PC-9 (cell line): ENCODE measurements around the gene MBTPS1. TPM values are rescaled to one million over a fixed set of nuclear protein-coding genes. Genes with fewer than 3 reads are reported as not detected.

ENCODE experiments used
- BruUV-seq: library from RNA; stranded (reverse); fragments of 400-500 nt; replicated peaks from 2 replicates; lab custom pipeline; 2021; lab: Mats Ljungman, UMichigan
- CTCF ChIA-PET: fragments of 300-600 bp; sonication (Branson Sonifier 250); formaldehyde crosslinking; loops from one replicate; lab custom pipeline; 2022; ENCODE audit warnings: antibody characterized with exemption; lab: Charles Lee
- POLR2A ChIA-PET: fragments of 300-600 bp; sonication (Branson Sonifier 250); formaldehyde crosslinking; loops from one replicate; lab custom pipeline; 2022; ENCODE audit warnings: antibody characterized with exemption; ENCODE audit not compliant: unreplicated experiment; lab: Charles Lee
- DNase-seq, 2 experiments: peaks; one replicate each; pipeline versions ENCODE4 v3.0.0 to v3.0.0-alpha.2; 2015 to 2022; ENCODE audit warnings: mixed read lengths in 1 of 2
- H2AFZ ChIP-seq: fragments of 200-600 bp; sonication (generic); 2 replicates; pipeline ENCODE4 v1.8.1; 2017; ENCODE audit warnings: antibody characterized with exemption
- H3F3A ChIP-seq: fragments of 200-600 bp; sonication (generic); 2 replicates; pipeline ENCODE4 v1.8.1; 2017; ENCODE audit warnings: antibody characterized with exemption, mild to moderate bottlenecking, low read depth; ENCODE audit not compliant: insufficient read depth
- H3K27ac ChIP-seq: fragments of 200-600 bp; sonication (generic); 2 replicates; pipeline ENCODE4 v1.6.1; 2016; ENCODE audit warnings: mixed run types
- H3K27me3 ChIP-seq: fragments of 200-600 bp; sonication (generic); 2 replicates; pipeline ENCODE4 v1.6.1; 2016; ENCODE audit warnings: low read depth, mixed run types; ENCODE audit not compliant: insufficient read depth
- H3K36me3 ChIP-seq: fragments of 200-600 bp; sonication (generic); 2 replicates; pipeline ENCODE4 v1.6.1; 2016; ENCODE audit warnings: low read depth, mixed run types
- H3K4me1 ChIP-seq: fragments of 200-600 bp; sonication (generic); replicated peaks from 2 replicates; pipeline ENCODE4 v1.6.1; 2016; ENCODE audit warnings: mixed run types; ENCODE audit not compliant: insufficient read depth
- H3K4me2 ChIP-seq: fragments of 200-600 bp; sonication (generic); 2 replicates; pipeline ENCODE4 v1.6.1; 2017; ENCODE audit warnings: mixed run types
- H3K4me3 ChIP-seq: fragments of 200-600 bp; sonication (generic); 2 replicates; pipeline ENCODE4 v1.6.1; 2016; ENCODE audit warnings: mixed run types
- H3K79me2 ChIP-seq: fragments of 200-600 bp; sonication (generic); 2 replicates; pipeline ENCODE4 v1.6.1; 2017; ENCODE audit warnings: low read depth, mixed run types
- H3K9me2 ChIP-seq: fragments of 200-600 bp; sonication (generic); 2 replicates; pipeline ENCODE4 v1.8.1; 2017; ENCODE audit warnings: mild to moderate bottlenecking; ENCODE audit not compliant: insufficient read depth
- H3K9me3 ChIP-seq: fragments of 200-600 bp; sonication (generic); 2 replicates; pipeline ENCODE4 v1.8.1; 2016; ENCODE audit warnings: low read depth; ENCODE audit not compliant: insufficient read depth
- H4K20me1 ChIP-seq: fragments of 200-600 bp; sonication (generic); 2 replicates; pipeline ENCODE4 v1.8.1; 2017; ENCODE audit not compliant: insufficient read depth
- CTCF ChIP-seq: fragments of 200-600 bp; sonication (generic); conservative IDR thresholded peaks from 2 replicates; pipeline ENCODE4 v1.6.1; 2017; ENCODE audit warnings: mixed run types, antibody characterized with exemption, mild to moderate bottlenecking, moderate library complexity
- EZH2 ChIP-seq: fragments of 200-600 bp; sonication (generic); IDR thresholded peaks from 2 replicates; pipeline ENCODE4 v1.8.0; 2017; ENCODE audit warnings: antibody characterized with exemption, low read depth
- intact Hi-C: fragments of 100-400 bp; cut with micrococcal nuclease; formaldehyde crosslinking; loops from one replicate; pipeline ENCODE4 v1.10.0; 2022; ENCODE audit not compliant: unreplicated experiment
- total RNA-seq: library from RNA; stranded (reverse); gene quantifications from 2 replicates; pipeline ENCODE4 v1.2.3, GENCODE V29; 2021

MBTPS1 gene
- total RNA-seq, 1 experiment from 2014 or later: 96.0 TPM

GRCh38 chr16:84124257-84125073 lies 7.7 kb upstream of the MBTPS1 start:
- H3F3A ChIP-seq: peaks cover 24% of the 10 kb centered on the region; the same call in 1 of the 2 replicates
- H3K9me3 ChIP-seq: no peaks in the 10 kb centered on the region
- no peak overlapping the region for H3K4me2 ChIP-seq
- no peak overlapping the region for H3K27ac ChIP-seq
- CTCF ChIA-PET: no interaction called here
- POLR2A ChIA-PET: no interaction called here
- H3K4me3 ChIP-seq: no peak overlapping the region
- no peaks in the 10 kb centered on the region for H3K9me2 ChIP-seq
- no peak overlapping the region for H2AFZ ChIP-seq
- H3K27me3 ChIP-seq: no peaks in the 10 kb centered on the region
- no peaks in the 10 kb centered on the region for H3K79me2 ChIP-seq
- intact Hi-C loops: no loop called here
- peaks cover 12% of the 10 kb centered on the region for H3K4me1 ChIP-seq
- H3K36me3 ChIP-seq: no peaks in the 10 kb centered on the region
- BruUV-seq: no TSS peak
- TF ChIP-seq CTCF (no peak), EZH2 (no peak)
- no peaks in the 10 kb centered on the region for H4K20me1 ChIP-seq
- DNase-seq: no peak

- Histone ChIP-seq H3K9me3 (no peaks in the 10 kb centered on the region), H3K27ac (no peak overlapping the region), H3K79me2 (peaks cover 14% of the 10 kb centered on the region), H4K20me1 (no peaks in the 10 kb centered on the region), H3K9me2 (no peaks in the 10 kb centered on the region), H3K4me1 (peaks cover 32% of the 10 kb centered on the region), H3K36me3 (no peaks in the 10 kb centered on the region), H3K27me3 (no peaks in the 10 kb centered on the region), H3F3A (peaks cover 27% of the 10 kb centered on the region), H2AFZ (no peak overlapping the region), H3K4me2 (no peak overlapping the region), H3K4me3 (no peak overlapping the region)
- POLR2A ChIA-PET: interaction anchor here (0.6 kb wide), 1 partner anchor 916 kb away, joined by 3 read pairs; no protein-coding TSS in a partner anchor
- BruUV-seq: no TSS peak
- CTCF ChIA-PET: no interaction called here
- TF ChIP-seq EZH2: no peak
- no peak for TF ChIP-seq CTCF
- no peak for DNase-seq
- intact Hi-C loops: no loop called here
These were observed 4.3 kb upstream of the MBTPS1 start for GRCh38 chr16:84121007-84121406.

GRCh38 chr16:84120023-84120422 lies 3.3 kb upstream of the MBTPS1 start:
- no peak for DNase-seq
- no peaks in the 10 kb centered on the region for H3K9me3 ChIP-seq
- H3K4me2 ChIP-seq: peak overlapping the region; percentile 85
- POLR2A ChIA-PET: interaction anchor here (0.5 kb wide), 1 partner anchor 20 kb away, joined by 23 read pairs; no protein-coding TSS in a partner anchor
- intact Hi-C loops: no loop called here
- H3F3A ChIP-seq: peaks cover 30% of the 10 kb centered on the region
- peaks cover 38% of the 10 kb centered on the region for H3K4me1 ChIP-seq
- peaks cover 5% of the 10 kb centered on the region; the same call in 1 of the 2 replicates for H4K20me1 ChIP-seq
- CTCF ChIA-PET: interaction anchor here (0.6 to 1.1 kb wide), 3 partner anchors 57 to 126 kb away, joined by 4 read pairs; no protein-coding TSS in a partner anchor
- TF ChIP-seq CTCF (no peak), EZH2 (no peak)
- no peaks in the 10 kb centered on the region for H3K36me3 ChIP-seq
- H2AFZ ChIP-seq: no peak overlapping the region
- peaks cover 24% of the 10 kb centered on the region for H3K79me2 ChIP-seq
- BruUV-seq: no TSS peak
- 0 out of 2 replicates have a peak overlapping the region, but pooled peaks have one; percentile 51 for H3K27ac ChIP-seq
- H3K4me3 ChIP-seq: no peak overlapping the region
- no peaks in the 10 kb centered on the region for H3K9me2 ChIP-seq
- no peaks in the 10 kb centered on the region for H3K27me3 ChIP-seq
